HG03103 (cell line): ENCODE results near the gene PIGB.
"Not testable (repeated sequence)": the region's sequence is repeated elsewhere in the genome, so short reads cannot be mapped to it uniquely, and the experiment has no call there.

Source experiments
- ATAC-seq: cut with Tn5 transposase; IDR thresholded peaks from one replicate; pipeline ENCODE4 v1.9.1; 2021; ENCODE audit warnings: low read depth; ENCODE audit not compliant: unreplicated experiment

Gene PIGB

GRCh38 chr15:55290528-55291057 lies 28.4 kb upstream of the PIGB start:
- ATAC-seq = peak; percentile 66

GRCh38 chr15:55297315-55297714 lies 21.7 kb upstream of the PIGB start:
- no peak for ATAC-seq

GRCh38 chr15:55302801-55303200 lies 16.2 kb upstream of the PIGB start:
- not testable (repeated sequence) for ATAC-seq

GRCh38 chr15:55319537-55320237 lies 665 bp downstream of the PIGB start:
- no peak for ATAC-seq

- ATAC-seq = no peak
These were observed 1.2 kb downstream of the PIGB start for GRCh38 chr15:55320238-55320550.

GRCh38 chr15:55320963-55321362 lies 1.9 kb downstream of the PIGB start:
- no peak for ATAC-seq

- ATAC-seq = no peak
These were observed 3.4 kb downstream of the PIGB start for GRCh38 chr15:55322467-55322866.

- ATAC-seq = no peak
These were observed 8.4 kb downstream of the PIGB start for GRCh38 chr15:55327387-55327786.

- ATAC-seq = no peak
These were observed 15.3 kb downstream of the PIGB start for GRCh38 chr15:55334371-55334770.

- ATAC-seq = no peak
These were observed 16.0 kb downstream of the PIGB start for GRCh38 chr15:55334997-55335396.

GRCh38 chr15:55337160-55337559 lies 18.1 kb downstream of the PIGB start:
- ATAC-seq = no peak

GRCh38 chr15:55343168-55343567 lies 24.1 kb downstream of the PIGB start:
- no peak for ATAC-seq

GRCh38 chr15:55344206-55344605 lies 25.2 kb downstream of the PIGB start:
- no peak for ATAC-seq

- ATAC-seq = no peak
These were observed 29.3 kb downstream of the PIGB start for GRCh38 chr15:55348281-55348778.

GRCh38 chr15:55349282-55349681 lies 30.3 kb downstream of the PIGB start:
- ATAC-seq = no peak

- no peak for ATAC-seq
These were observed 34.0 kb downstream of the PIGB start for GRCh38 chr15:55353025-55353424.

GRCh38 chr15:55356985-55357585 lies 38.1 kb downstream of the PIGB start:
- ATAC-seq = no peak

GRCh38 chr15:55357774-55358173 lies 38.8 kb downstream of the PIGB start:
- ATAC-seq = no peak

- ATAC-seq = no peak
These were observed 39.4 kb downstream of the PIGB start for GRCh38 chr15:55358471-55358870.

- no peak for ATAC-seq
These were observed 41.2 kb downstream of the PIGB start for GRCh38 chr15:55360256-55360655.

GRCh38 chr15:55361048-55361447 lies 42.0 kb downstream of the PIGB start:
- ATAC-seq = no peak

GRCh38 chr15:55362641-55363040 lies 43.6 kb downstream of the PIGB start:
- ATAC-seq = no peak
